GM18868 (cell line): ENCODE results near the gene THBS3.
A peak's percentile ranks its signal among the peaks of the same experiment; 100 is the strongest.
"Not testable (repeated sequence)": the region's sequence is repeated elsewhere in the genome, so short reads cannot be mapped to it uniquely, and the experiment has no call there.

Experiments
- ATAC-seq: cut with Tn5 transposase; IDR thresholded peaks from one replicate; pipeline ENCODE4 v1.9.1; 2021; ENCODE audit warnings: mild to moderate bottlenecking, moderate library complexity; ENCODE audit not compliant: unreplicated experiment

Gene THBS3

DNA sequence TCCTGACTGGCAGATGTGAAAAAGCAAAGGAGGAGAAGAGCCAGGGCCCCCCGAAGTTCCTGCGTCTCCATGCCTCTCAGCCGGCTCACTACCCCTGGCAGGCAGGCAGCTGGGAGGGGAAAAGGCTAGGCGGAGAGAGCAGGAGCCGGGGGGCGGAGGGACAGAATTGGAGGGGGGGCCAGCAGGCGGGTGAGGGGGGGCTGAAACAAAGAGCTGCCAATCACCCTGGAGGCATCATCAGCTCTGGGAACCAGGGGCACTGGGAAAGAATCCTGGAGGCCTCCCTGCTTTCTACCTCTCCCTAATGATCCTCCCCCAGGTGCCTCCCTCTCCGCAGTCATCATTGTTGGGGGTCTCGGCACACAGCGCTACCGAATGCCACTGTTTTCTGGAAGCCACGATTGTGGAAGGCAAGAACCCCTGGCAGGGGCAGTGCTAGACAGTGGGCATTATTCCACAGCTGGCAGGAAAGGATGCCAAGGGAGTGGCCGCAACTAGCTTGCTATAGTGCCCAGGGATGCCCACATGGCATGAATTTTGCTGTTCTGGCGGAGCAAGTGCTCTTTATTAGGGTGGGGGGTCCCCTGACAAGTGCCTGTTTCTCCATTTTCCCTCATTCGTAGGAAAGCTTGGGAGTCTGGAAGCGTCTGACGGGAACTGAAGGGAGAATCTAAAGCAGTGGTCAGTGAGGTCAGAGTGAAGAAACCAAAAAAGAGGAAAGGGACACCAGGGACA is at the start of gene THBS3:
Gene THBS3, minus strand, starts transcription at position 92 of the 735 bp plus-strand sequence. Its CDS starts 21 bp downstream, at position 71.
- no peak for ATAC-seq

DNA sequence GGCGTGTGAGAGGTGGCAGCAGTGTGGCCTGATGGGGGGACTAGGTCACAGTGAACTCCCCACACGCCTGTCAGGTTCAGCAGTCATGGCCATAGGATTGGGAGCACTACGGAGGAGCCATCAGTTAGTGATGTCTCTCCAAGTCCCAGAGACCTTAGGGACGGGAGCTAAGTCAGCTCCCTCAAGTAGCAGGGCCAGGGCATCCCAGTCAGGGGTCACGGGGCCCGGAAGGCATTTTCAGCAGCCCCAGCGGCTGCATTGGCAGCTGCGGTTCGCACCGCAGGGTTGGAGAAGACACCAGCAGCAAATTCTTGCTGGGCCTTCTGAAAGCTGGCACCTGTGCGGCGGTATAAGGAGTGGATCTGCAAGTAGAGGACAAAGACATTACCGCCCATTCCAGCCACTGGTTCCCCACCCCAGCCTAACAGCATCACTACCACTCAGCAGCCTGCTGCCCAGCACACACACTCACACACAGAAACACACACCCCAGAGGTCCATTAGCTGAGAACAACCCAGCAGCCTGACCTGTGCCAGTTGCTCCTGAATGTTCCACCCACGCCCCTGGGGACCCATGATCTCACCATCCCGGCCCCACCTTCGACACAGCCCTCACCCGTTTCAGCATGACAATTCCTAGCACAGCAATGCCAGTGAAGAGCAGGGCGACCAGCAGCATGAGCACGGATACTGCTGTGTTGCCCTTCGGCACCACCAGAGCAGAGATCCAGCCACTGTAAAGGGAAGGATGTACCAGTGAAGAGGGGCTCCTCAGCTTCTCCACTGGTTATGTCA is 48.6 kb upstream of the THBS3 start:
- ATAC-seq: no peak

DNA sequence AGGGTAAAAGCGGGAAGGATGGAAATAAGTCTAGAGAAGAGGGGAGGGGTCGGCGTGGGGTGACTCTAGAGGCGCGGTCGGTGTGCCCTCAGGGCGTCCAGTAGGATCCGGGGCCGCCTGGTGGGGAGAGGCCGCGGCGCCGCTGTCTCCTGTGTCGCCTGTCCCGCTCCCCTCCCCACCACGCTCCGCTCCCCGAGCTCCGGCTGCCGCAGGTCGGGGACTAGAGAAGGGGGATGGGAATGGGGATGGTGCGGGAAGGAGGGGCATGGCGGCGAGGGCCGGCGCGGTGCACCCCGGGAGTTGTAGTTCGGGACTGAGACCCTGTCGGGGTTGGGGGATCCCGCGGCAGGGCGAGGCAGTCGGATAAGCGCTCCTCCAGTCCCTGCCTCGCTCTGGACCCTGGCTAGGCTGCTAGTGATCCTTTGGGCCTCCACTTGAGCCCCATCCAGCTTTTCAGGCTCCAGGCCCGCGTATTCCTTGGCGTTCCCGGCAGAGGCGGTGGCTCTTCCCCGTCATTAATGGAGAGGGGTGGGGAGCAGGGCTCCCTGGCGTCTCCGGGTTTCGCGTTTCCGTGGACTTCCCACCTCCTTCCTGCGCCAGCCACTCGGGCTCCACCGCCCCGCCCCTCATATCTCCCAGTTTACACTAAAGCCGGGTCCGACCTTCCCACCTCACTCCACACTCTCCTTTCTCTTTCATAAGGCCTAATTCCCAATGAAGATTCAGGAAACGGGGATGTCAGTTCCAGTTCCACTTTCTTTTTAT is 47.7 kb upstream of the THBS3 start, which contains the start of gene ENTREP3:
Gene ENTREP3, minus strand, starts transcription at position 241 of the 765 bp plus-strand sequence. CDS start 606 bp downstream, outside the sequence.
- peak; percentile 63 for ATAC-seq

DNA sequence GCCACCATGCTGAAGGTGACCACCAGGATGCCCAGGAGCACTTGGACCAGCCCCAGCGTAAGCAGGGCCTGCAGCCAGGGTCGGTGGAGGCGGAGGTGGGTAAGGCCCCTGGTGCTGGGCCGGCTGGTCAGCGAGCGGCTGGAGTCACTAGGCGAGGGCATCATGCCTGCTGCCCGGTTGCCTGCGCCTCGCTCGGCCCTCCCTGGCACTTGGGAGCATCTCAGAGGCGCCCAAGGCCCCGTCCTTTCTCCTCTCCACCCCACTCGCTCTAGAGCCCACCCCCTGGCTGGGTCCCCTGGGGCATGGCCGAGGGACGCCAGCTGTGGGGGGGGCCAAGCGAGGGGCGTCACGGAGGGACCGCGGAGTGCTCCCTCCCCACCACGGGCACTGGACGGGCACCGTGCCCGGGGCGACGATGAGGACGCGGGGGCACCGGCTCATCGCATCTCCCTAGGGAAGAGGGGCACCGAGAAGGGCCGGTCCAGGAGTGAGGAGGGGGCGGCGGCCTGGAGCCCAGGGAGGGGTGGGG is 47.1 kb upstream of the THBS3 start:
- ATAC-seq: no peak

DNA sequence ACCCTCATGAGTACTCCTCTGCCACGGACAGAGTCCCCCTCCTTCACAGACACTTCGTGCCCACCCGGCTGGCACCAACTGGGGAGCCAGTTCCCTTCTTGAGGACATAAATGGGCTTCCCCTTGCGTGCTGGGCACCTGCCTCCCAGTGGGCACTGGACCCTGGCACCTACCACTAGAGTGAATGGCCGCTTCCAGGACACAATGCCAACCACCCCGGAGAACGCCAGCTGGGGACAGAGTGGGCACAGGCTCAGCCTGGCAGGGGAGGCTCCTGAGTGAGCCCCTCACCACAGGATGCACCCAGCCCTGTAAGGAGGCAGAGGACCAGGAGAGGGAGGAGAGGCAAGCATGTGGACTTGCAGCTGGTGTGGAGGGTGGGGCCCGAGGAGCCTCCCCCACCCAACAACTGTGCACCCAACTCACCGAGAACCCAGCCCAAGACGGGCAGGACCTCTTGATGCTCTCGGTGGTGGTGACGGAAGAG is 46.6 kb upstream of the THBS3 start:
- no peak for ATAC-seq

DNA sequence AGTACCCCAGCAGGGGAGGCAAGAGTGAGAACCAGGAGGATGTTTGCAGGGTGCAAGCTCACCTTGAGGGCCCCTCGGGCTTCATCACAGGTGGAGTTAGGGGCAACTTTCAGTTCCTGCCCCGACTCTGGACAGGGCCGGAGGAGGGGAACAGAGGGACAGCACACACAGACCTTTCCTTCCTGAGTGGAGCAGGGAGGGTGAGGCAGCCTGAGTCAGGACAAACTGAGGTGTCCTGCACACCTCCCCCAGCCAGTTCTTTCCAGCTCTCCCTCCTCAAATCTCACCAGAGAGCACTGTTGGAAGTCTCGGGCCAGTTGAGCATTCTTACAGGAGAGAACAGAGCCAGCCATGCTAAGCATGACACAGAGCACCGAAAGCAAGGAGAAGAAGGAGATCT is 46.1 kb upstream of the THBS3 start:
- ATAC-seq: no peak

DNA sequence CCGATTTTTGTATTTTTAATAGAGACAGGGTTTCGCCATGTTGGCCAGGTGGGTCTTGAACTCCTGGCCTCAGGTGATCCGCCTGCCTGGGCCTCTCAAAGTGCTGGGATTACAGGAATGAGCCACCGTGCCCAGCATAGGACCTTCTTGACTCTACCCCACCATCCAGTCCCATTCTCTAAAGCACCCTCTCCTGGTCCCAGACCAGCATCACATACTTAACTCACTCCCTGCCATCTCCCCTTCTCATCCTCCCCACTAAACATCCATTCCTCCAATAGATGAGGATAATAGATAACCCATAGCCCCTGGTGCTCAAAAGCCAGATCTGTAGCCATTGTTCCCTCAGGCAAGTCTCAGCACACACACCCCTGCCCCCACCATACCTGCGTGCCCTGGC is 45.5 kb upstream of the THBS3 start:
- ATAC-seq: no peak

DNA sequence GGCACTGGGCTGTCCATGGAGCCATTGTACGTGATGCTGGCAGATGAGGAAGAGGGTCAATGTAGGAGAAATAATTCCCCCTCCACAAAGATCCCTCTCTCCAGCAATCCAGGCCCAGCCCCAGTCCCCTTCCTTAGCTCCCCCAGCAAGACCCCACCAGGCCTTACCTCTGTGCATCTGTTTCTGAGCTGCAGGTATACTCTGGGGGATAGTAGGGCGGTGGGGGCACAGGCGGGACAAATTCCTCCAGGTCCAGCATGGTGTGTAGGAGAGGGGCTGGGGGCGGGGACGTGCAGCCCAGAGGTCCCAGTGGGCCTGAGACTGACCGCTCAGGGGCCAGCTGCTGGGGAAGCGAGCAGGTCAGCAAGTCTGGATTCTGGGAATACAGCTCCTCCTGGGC is 43.9 kb upstream of the THBS3 start:
- no peak for ATAC-seq

DNA sequence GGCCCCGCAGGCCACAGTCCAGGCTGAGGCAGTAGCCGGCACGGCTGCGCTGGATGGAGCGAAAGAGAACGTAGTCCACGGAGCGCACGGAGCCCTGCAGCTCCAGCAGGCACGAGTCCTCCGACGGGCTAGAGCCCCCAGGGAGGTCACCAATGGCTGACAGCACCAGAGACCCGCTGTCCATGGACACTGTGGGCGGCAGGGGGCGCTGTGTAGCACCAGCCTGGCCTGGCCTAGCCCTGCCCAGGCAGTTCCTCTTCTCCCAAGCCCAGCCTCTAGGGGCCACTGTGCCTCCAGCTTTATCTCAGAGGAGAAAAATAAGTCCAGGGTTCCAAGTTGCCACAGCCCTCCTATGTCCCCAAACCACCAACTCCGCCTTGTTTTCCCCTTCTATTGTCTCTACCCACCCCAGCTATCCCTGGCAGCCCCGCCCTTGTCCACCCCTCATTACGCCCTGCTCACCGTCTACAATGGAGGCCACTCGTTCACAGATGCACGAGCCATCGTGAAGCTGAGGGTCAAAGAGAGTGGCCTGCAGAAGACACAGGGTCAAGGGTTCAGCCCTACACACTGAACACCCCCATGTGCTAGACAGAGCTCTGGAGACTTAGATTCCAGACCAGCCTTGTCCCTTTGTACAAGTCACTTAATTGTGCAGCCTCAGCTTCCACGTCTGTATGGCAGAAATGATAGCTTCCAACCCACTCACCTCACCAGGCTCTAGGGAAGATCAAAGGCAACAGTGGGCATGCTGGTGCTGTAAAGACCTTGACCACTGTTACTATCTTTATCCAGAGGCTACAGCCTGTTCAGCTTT is 43.1 kb upstream of the THBS3 start:
- peak; percentile 90 for ATAC-seq

DNA sequence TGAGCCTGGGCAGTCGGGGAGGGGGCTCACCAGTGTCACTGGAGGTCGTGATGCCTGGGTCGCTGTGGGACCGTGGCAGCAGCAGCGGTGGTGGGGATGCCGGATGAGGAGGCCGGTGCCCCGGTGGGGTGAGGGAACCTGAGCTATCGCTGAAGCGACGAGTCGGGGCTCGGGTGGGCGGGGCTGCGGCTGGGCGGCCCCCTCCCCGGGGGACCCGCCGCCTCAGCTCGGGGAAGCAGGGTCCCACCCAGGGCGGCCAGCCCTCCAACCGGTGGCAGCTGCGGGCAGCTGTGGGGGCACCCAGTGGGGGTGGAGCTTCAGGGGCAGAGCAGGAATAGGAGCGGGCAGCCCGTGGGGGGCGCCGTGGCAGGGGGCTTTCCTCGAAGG is 42.5 kb upstream of the THBS3 start:
- peak; percentile 9 for ATAC-seq

DNA sequence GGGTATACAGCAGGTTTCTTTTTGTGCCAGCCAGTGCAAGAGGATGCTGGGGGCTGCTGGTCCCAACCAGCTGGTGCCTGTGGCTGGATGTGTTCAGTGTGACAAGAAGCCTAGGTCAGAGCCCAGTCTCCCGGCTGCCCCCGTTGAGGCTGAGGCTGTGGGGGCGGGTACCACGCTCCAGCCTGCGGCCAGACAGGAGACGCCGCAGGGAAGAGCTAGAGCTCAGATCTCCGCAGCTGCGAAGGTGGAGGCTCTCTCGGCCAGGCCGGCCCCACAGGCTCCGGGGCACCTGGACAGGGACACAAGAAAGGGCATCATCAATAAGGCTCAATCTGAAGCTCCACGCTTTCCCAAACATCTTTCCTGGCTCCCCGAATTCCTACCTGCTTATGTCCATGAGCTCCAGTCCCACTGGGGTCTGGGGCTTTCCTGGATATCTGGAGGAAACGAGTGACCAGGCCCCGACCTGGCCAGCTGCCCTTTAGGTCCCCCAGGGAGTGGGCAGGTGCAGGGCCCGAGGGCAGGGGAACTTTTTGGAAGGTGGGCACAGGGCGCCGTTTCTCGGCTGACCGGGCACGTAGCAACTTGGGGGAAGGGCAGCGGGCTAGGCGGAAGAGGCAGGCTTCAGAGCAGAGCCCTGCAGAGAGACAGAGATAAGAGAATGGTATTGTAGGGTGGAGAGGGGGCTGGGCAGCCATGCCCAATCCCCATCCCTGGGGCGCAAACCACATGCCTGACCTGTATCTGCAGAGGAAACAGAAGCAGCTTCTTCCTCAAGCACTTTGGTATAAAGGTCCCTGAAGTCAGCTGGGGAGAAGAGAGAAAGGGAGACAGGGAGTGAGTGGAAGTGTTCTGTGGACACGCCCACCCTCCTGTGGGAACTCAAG is 40.2 kb upstream of the THBS3 start:
- ATAC-seq: no peak

DNA sequence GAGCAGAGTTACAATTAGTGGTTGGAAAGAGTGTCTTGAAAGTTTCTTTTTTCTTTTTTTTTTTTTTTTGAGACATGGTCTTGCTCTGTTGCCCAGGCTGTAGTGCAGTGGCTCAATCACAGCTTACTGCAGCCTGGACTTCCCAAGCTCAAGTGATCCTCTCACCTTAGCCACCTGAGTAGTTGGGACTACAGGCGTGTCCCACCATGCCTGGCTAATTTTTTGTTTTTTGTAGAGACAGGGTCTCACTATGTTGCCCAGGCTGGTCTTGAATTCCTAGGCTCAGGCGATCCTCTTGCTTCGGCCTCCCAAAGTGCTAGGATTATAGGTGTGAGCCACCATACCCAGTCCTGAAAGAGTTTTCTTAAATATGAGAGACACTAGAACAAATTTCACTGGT is 39.1 kb upstream of the THBS3 start:
- ATAC-seq: not testable (repeated sequence)

DNA sequence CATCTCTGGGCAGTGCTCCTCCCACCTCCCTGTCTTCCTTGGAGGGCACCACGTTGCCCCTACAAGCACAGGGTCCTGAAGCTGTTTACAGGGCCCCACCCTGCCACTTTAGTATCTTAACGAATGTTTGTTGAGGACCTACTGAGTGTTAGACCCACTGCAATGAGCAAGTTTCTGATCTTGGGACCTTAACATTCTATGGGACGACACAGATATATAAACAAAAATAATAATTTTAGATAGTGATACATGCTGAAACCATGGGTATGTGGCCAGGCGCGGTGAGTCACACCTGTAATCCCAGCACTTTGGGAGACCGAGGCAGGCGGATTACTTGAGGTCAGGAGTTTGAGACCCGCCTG is 37.4 kb upstream of the THBS3 start:
- peak; percentile 4 for ATAC-seq

DNA sequence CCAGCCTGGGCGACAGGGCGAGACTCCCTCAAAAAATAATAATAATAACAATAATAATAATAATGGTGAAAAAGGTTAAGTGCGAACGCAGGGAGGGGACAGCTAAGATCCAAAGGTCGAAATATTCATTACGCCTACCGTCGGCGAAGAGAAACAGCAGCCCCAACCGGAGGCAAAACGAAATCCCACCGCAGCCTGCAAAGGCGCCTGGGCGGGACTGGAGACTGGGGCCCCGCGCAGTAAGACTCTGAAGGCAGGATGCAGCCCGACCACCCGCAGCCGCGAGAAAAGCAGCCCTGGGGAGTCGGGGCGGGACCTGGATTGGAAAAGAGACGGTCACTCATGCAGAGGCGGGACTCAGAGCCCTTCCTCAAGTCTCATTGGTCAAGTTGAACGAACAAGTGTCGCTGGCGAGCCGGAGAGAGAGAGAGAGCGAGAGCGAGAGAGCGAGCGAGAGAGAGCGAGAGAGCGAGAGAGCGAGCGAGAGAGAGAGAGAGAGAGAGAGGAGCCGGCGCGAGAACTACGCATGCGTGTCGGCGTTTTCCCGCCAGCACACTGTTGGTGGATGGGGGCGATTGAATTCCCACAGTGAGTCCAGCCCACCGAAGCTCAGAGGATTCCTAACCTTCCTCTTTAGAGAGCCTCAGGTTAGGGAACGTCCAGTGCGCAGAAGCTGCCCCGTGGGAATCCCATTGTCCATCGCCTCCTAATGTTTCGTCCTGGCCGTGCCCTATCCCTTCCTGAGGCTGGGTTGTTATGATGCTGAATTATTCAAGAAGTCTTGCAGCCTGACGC is 36.9 kb upstream of the THBS3 start:
- ATAC-seq: peak; percentile 89

DNA sequence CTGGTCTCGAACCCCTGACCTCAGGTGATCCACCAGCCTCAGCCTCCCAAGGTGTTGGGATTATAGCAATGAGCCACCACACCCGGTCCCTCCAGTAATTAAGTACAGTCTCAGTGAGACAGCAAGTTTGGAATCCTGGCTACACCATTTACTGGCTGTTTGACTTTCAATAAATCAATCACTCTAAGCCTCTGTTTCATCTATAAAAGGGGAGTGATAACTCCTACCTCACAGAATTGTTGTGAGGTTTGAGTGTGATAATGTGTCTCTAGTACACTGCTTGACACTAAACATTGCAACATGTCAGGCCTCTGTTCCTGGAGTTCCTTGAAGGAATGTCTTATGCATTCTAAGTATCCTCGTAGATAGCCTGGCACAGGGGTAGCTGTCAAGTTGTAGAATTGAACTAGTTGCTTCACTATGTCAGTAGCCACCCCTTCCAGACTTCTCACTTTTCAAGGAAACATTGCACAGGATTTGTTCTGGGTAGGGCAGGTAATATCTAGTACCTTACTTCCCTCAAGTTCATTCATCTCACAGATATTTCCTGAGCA is 35.2 kb upstream of the THBS3 start:
- ATAC-seq: no peak

DNA sequence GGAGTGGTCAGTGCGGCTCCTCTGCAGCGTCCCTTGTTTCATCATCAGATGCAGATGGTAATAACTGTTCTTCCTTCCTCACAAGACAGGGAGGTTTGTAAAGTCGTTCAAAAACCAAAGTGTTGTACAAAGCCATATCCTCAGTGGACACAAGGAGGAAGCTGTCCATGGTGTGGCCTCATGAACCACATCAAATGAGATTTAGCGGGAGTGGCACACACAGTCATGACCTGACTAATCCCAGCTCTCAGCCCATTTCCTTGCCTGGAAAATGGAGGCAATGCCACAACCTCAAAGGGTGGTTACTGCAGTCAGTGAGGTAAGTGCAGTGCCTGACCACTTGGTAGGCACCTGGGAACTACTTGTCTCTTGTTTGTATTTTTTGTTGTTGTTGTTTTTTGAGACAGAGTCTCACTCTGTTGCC is 34.2 kb upstream of the THBS3 start:
- no peak for ATAC-seq

DNA sequence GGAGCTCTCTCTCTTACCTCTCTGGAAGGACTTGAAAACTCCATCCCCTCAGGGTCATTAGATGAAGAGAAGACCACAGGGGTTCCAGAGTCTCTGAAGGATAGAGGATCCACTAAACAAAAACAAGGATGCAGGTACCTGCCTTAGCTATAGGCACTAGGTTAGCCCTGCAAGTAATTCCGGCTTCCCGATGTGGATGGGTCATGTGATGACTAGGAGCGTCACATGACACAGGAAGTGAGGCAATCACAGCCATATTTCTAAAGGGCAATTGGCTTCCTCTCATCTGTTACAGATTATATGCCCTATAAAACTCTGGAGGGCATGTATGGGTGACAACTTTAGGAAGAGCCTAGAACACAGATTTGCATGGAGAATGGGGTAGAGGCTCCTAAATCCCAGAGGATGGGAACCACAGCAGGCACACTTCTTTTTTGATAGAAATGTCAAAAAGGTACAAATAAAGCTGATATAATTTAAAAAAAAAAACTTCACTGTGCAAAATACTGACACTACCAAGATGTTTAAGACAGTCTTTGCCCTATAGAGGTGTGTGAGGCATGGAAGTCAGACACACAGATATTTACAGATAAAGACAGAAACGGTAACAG is 33.5 kb upstream of the THBS3 start:
- peak; percentile 33 for ATAC-seq

DNA sequence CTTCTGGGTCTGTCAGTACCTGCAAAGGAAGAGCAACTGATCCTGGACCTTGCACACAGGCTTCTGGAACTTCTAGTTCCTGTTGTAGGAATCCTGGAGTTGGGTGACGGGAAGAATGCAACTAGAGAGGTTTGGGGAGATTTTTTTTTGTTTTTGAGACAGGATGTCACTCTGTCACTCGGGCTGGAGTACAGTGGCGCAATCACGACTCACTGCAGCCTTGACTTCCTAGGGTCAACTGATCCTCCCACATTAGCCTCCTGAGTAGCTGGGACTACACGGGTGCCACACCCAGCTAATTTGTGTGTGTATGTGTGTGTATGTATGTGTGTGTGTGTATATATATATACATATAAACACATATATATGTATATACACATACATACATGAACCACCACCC is 28.8 kb upstream of the THBS3 start:
- ATAC-seq: no peak
